ENCODE data around the gene CLDN14. TPM values are rescaled to one million over a fixed set of nuclear protein-coding genes. Genes with fewer than 3 reads are reported as not detected.
"Not testable (repeated sequence)": the region's sequence is repeated elsewhere in the genome, so short reads cannot be mapped to it uniquely, and the experiment has no call there.

Gene CLDN14
- polyA plus RNA-seq, 2 donors: 0.04 TPM; not detected in 1

DNA sequence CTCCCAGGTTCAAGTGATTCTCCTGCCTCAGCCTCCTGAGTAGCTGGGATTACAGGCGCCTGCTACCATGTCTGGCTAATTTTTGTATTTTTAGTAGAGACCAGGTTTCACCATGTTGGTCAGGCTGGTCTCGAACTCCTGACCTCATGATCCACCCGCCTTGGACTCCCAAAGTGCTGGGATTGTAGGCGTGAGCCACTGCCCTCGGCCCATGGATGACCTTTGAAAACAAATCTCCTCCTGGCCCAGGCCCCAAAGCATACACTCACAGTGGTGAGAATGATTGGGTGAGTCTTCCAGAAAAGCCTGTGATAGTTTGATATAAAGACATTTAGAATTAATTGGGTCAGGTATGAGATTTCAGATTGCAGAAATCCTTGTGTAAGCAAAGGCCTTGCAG, 3.4 kb downstream of the CLDN14 start:
- H3K9me3 ChIP-seq (ENCODE audit: control insufficient read depth in 2 of 2, insufficient read depth in 1 of 2, low read depth in 1 of 2, low read length in 1 of 2); H3K36me3 ChIP-seq (ENCODE audit: control insufficient read depth in 2 of 2, insufficient read depth in 2 of 2, low read length in 1 of 2); H3K27ac ChIP-seq (ENCODE audit: low read depth in 2 of 2, low read length in 1 of 2); H3K4me1 ChIP-seq (ENCODE audit: control insufficient read depth in 2 of 2, insufficient read depth in 2 of 2, low read length in 1 of 2); H3K4me3 ChIP-seq (ENCODE audit: low read depth in 1 of 2, low read length in 2 of 2); H3K27me3 ChIP-seq (ENCODE audit: control insufficient read depth in 1 of 2, insufficient read depth in 2 of 2, low read length in 2 of 2): not testable (repeated sequence)
- 83 to 84% methylated on average over 5 of the region's 5 CpGs for WGBS, 2 donors

GRCh38 chr21:36474591-36474990, 5.3 kb downstream of the CLDN14 start:
- H3K9me3 ChIP-seq (ENCODE audit: control insufficient read depth in 2 of 2, insufficient read depth in 1 of 2, low read depth in 1 of 2, low read length in 1 of 2): no peaks in the 10 kb centered on the region
- H3K4me3 ChIP-seq (ENCODE audit: low read depth in 1 of 2, low read length in 2 of 2): no peak overlapping the region
- H3K4me1 ChIP-seq (ENCODE audit: control insufficient read depth in 2 of 2, insufficient read depth in 2 of 2, low read length in 1 of 2): peaks cover 0 to 5% of the 10 kb centered on the region in 2 donors
- H3K27me3 ChIP-seq (ENCODE audit: control insufficient read depth in 1 of 2, insufficient read depth in 2 of 2, low read length in 2 of 2): no peaks in the 10 kb centered on the region
- no peak overlapping the region for H3K27ac ChIP-seq (ENCODE audit: low read depth in 2 of 2, low read length in 1 of 2)
- no peaks in the 10 kb centered on the region for H3K36me3 ChIP-seq (ENCODE audit: control insufficient read depth in 2 of 2, insufficient read depth in 2 of 2, low read length in 1 of 2)
- WGBS, 2 donors: 82% methylated on average over 6 of the region's 6 CpGs

GRCh38 chr21:36473203-36473602, 6.7 kb downstream of the CLDN14 start:
- Histone ChIP-seq H3K36me3 (ENCODE audit: control insufficient read depth in 2 of 2, insufficient read depth in 2 of 2, low read length in 1 of 2) (no peaks in the 10 kb centered on the region), H3K4me1 (ENCODE audit: control insufficient read depth in 2 of 2, insufficient read depth in 2 of 2, low read length in 1 of 2) (no peaks in the 10 kb centered on the region), H3K27me3 (ENCODE audit: control insufficient read depth in 1 of 2, insufficient read depth in 2 of 2, low read length in 2 of 2) (no peaks in the 10 kb centered on the region), H3K9me3 (ENCODE audit: control insufficient read depth in 2 of 2, insufficient read depth in 1 of 2, low read depth in 1 of 2, low read length in 1 of 2) (no peaks in the 10 kb centered on the region), H3K27ac (ENCODE audit: low read depth in 2 of 2, low read length in 1 of 2) (no peak overlapping the region), H3K4me3 (ENCODE audit: low read depth in 1 of 2, low read length in 2 of 2) (no peak overlapping the region)
- 92 to 93% methylated on average over 1 of the region's 1 CpG for WGBS, 2 donors

- Histone ChIP-seq H3K36me3 (ENCODE audit: control insufficient read depth in 2 of 2, insufficient read depth in 2 of 2, low read length in 1 of 2) (no peaks in the 10 kb centered on the region), H3K27ac (ENCODE audit: low read depth in 2 of 2, low read length in 1 of 2) (no peak overlapping the region), H3K27me3 (ENCODE audit: control insufficient read depth in 1 of 2, insufficient read depth in 2 of 2, low read length in 2 of 2) (no peaks in the 10 kb centered on the region), H3K9me3 (ENCODE audit: control insufficient read depth in 2 of 2, insufficient read depth in 1 of 2, low read depth in 1 of 2, low read length in 1 of 2) (no peaks in the 10 kb centered on the region), H3K4me3 (ENCODE audit: low read depth in 1 of 2, low read length in 2 of 2) (no peak overlapping the region), H3K4me1 (ENCODE audit: control insufficient read depth in 2 of 2, insufficient read depth in 2 of 2, low read length in 1 of 2) (no peaks in the 10 kb centered on the region)
- 94 to 100% methylated on average over 2 of the region's 2 CpGs for WGBS, 2 donors
Observed at GRCh38 chr21:36472377-36472776, 7.5 kb downstream of the CLDN14 start.

DNA sequence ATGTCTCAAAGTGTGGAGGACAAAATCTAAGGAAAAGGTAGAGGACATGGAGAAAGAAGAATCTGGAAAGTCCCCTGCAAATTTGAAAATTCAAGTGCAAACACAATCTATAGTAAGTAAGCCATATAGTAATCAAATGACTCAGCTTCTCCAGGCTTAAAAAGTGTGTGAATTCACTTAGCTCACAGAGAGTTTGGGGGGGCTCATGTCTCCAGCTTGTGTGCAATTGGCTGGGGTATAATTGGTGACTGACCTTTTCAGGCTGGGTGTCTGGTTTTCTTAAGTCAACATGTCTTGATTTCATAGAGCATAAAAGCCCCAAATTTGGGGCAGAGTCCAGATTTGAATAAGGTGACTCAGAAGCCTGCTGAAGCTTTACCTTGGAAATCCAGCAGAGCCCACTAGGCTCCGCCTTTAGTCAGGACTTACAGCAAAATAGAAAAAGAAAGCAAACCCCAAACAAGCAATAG, 8.6 kb downstream of the CLDN14 start:
- H3K9me3 ChIP-seq (ENCODE audit: control insufficient read depth in 2 of 2, insufficient read depth in 1 of 2, low read depth in 1 of 2, low read length in 1 of 2): no peaks in the 10 kb centered on the region
- WGBS, 2 donors: 57 to 59% methylated on average over 1 of the region's 1 CpG
- no peak overlapping the region for H3K4me3 ChIP-seq (ENCODE audit: low read depth in 1 of 2, low read length in 2 of 2)
- no peaks in the 10 kb centered on the region for H3K36me3 ChIP-seq (ENCODE audit: control insufficient read depth in 2 of 2, insufficient read depth in 2 of 2, low read length in 1 of 2)
- H3K4me1 ChIP-seq (ENCODE audit: control insufficient read depth in 2 of 2, insufficient read depth in 2 of 2, low read length in 1 of 2): no peaks in the 10 kb centered on the region
- no peak overlapping the region for H3K27ac ChIP-seq (ENCODE audit: low read depth in 2 of 2, low read length in 1 of 2)
- no peaks in the 10 kb centered on the region for H3K27me3 ChIP-seq (ENCODE audit: control insufficient read depth in 1 of 2, insufficient read depth in 2 of 2, low read length in 2 of 2)

- no peak overlapping the region for H3K27ac ChIP-seq (ENCODE audit: low read depth in 2 of 2, low read length in 1 of 2)
- no peak overlapping the region for H3K4me3 ChIP-seq (ENCODE audit: low read depth in 1 of 2, low read length in 2 of 2)
- WGBS, 2 donors: 83 to 85% methylated on average over 10 of the region's 10 CpGs
- H3K27me3 ChIP-seq (ENCODE audit: control insufficient read depth in 1 of 2, insufficient read depth in 2 of 2, low read length in 2 of 2): no peaks in the 10 kb centered on the region
- H3K4me1 ChIP-seq (ENCODE audit: control insufficient read depth in 2 of 2, insufficient read depth in 2 of 2, low read length in 1 of 2): no peaks in the 10 kb centered on the region
- H3K36me3 ChIP-seq (ENCODE audit: control insufficient read depth in 2 of 2, insufficient read depth in 2 of 2, low read length in 1 of 2): no peaks in the 10 kb centered on the region
- H3K9me3 ChIP-seq (ENCODE audit: control insufficient read depth in 2 of 2, insufficient read depth in 1 of 2, low read depth in 1 of 2, low read length in 1 of 2): no peaks in the 10 kb centered on the region
Observed at GRCh38 chr21:36470294-36470693, 9.6 kb downstream of the CLDN14 start.

- WGBS, 2 donors: 76 to 80% methylated on average over 8 of the region's 8 CpGs
- Histone ChIP-seq H3K4me3 (ENCODE audit: low read depth in 1 of 2, low read length in 2 of 2) (no peak overlapping the region), H3K27me3 (ENCODE audit: control insufficient read depth in 1 of 2, insufficient read depth in 2 of 2, low read length in 2 of 2) (no peaks in the 10 kb centered on the region)
Observed at GRCh38 chr21:36466061-36466511, 13.8 kb downstream of the CLDN14 start.

GRCh38 chr21:36465478-36465877, 14.4 kb downstream of the CLDN14 start:
- peaks cover 0 to 5% of the 10 kb centered on the region in 2 donors for H3K4me1 ChIP-seq (ENCODE audit: control insufficient read depth in 2 of 2, insufficient read depth in 2 of 2, low read length in 1 of 2)
- H3K27ac ChIP-seq (ENCODE audit: low read depth in 2 of 2, low read length in 1 of 2): no peak overlapping the region
- no peak overlapping the region for H3K4me3 ChIP-seq (ENCODE audit: low read depth in 1 of 2, low read length in 2 of 2)
- H3K27me3 ChIP-seq (ENCODE audit: control insufficient read depth in 1 of 2, insufficient read depth in 2 of 2, low read length in 2 of 2): no peaks in the 10 kb centered on the region
- 36 to 39% methylated on average over 8 of the region's 8 CpGs for WGBS, 2 donors
- no peaks in the 10 kb centered on the region for H3K9me3 ChIP-seq (ENCODE audit: control insufficient read depth in 2 of 2, insufficient read depth in 1 of 2, low read depth in 1 of 2, low read length in 1 of 2)
- no peaks in the 10 kb centered on the region for H3K36me3 ChIP-seq (ENCODE audit: control insufficient read depth in 2 of 2, insufficient read depth in 2 of 2, low read length in 1 of 2)

More at GRCh38 chr21:36466061-36466511, 13.8 kb downstream of the CLDN14 start:
- H3K9me3 ChIP-seq (ENCODE audit: control insufficient read depth in 2 of 2, insufficient read depth in 1 of 2, low read depth in 1 of 2, low read length in 1 of 2): no peaks in the 10 kb centered on the region
- H3K36me3 ChIP-seq (ENCODE audit: control insufficient read depth in 2 of 2, insufficient read depth in 2 of 2, low read length in 1 of 2): no peaks in the 10 kb centered on the region
- H3K27ac ChIP-seq (ENCODE audit: low read depth in 2 of 2, low read length in 1 of 2): no peak overlapping the region
- H3K4me1 ChIP-seq (ENCODE audit: control insufficient read depth in 2 of 2, insufficient read depth in 2 of 2, low read length in 1 of 2): peaks cover 0 to 5% of the 10 kb centered on the region in 2 donors

DNA sequence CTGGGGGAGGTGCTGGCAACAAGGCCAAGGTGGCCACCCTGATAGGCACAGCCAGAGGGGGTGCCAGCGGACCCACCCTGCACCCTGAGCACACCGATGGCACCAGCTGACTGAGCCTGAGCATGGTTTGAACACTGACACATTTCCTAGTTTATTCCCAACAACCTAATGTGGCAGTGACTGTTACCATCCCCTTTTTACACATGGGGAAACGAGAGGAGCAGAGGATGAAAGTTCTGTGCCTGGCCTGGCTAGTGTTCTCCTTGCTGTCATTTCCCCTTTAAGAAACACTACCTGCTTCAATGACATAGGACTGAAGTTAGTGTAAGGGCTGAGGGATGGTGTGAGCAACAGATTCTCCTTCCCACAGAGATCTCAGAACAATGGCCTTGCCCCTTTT, 15.3 kb downstream of the CLDN14 start:
- 83 to 90% methylated on average over 3 of the region's 3 CpGs for WGBS, 2 donors
- H3K4me1 ChIP-seq (ENCODE audit: control insufficient read depth in 2 of 2, insufficient read depth in 2 of 2, low read length in 1 of 2): peaks cover 0 to 5% of the 10 kb centered on the region in 2 donors
- no peaks in the 10 kb centered on the region for H3K9me3 ChIP-seq (ENCODE audit: control insufficient read depth in 2 of 2, insufficient read depth in 1 of 2, low read depth in 1 of 2, low read length in 1 of 2)
- H3K27ac ChIP-seq (ENCODE audit: low read depth in 2 of 2, low read length in 1 of 2): no peak overlapping the region
- no peak overlapping the region for H3K4me3 ChIP-seq (ENCODE audit: low read depth in 1 of 2, low read length in 2 of 2)
- H3K27me3 ChIP-seq (ENCODE audit: control insufficient read depth in 1 of 2, insufficient read depth in 2 of 2, low read length in 2 of 2): no peaks in the 10 kb centered on the region
- H3K36me3 ChIP-seq (ENCODE audit: control insufficient read depth in 2 of 2, insufficient read depth in 2 of 2, low read length in 1 of 2): no peaks in the 10 kb centered on the region

- WGBS, 2 donors: 66 to 75% methylated on average over 9 to 10 of the region's 10 CpGs
- Histone ChIP-seq H3K27me3 (ENCODE audit: control insufficient read depth in 1 of 2, insufficient read depth in 2 of 2, low read length in 2 of 2) (no peaks in the 10 kb centered on the region), H3K4me3 (ENCODE audit: low read depth in 1 of 2, low read length in 2 of 2) (no peak overlapping the region), H3K9me3 (ENCODE audit: control insufficient read depth in 2 of 2, insufficient read depth in 1 of 2, low read depth in 1 of 2, low read length in 1 of 2) (no peaks in the 10 kb centered on the region), H3K4me1 (ENCODE audit: control insufficient read depth in 2 of 2, insufficient read depth in 2 of 2, low read length in 1 of 2) (peaks cover 0 to 5% of the 10 kb centered on the region in 2 donors), H3K36me3 (ENCODE audit: control insufficient read depth in 2 of 2, insufficient read depth in 2 of 2, low read length in 1 of 2) (no peaks in the 10 kb centered on the region), H3K27ac (ENCODE audit: low read depth in 2 of 2, low read length in 1 of 2) (no peak overlapping the region)
Observed at GRCh38 chr21:36463991-36464390, 15.9 kb downstream of the CLDN14 start.

Data from esophagus (tissue), 2 donors.